ENCODE data around the gene CPNE4.

- TF ChIP-seq CTCF (conservative IDR thresholded peaks at IDR 0.05; ENCODE audit: low read length) (no peak), EZH2phosphoT487 (IDR thresholded peaks at IDR 0.05; ENCODE audit: borderline replicate concordance) (no peak)
Observed at GRCh38 chr3:131561511-131561910, 473.3 kb downstream of the CPNE4 start.
